ENCODE results near the gene NAA15. TPM values are rescaled to one million over a fixed set of nuclear protein-coding genes. Genes with fewer than 3 reads are reported as not detected.
"Not testable (repeated sequence)": the region's sequence is repeated elsewhere in the genome, so short reads cannot be mapped to it uniquely, and the experiment has no call there.

The NAA15 gene
- total RNA-seq, 1 experiment from 2014 or later = 56.6 TPM

DNA sequence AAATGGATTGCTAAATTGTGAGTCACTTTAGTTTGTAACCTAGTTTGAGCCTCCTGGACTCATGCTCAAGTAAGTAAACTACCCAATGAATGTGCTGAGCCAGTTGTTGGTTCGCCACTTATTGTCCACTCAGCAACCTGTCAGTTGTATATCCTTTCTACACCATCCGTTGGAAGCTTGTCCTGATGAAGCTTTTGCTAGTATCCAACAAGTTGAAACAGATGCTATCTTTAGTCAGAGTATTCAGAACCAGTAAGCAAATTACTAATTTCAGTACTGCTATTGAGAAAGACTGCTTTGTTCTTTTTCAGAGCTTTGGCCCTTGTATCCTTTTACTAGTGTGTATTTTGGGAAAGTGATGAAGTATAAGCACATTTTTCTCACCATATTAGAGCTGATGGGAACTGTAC lies 4.3 kb upstream of the NAA15 start:
- no peak for DNase-seq (ENCODE audit: low spot score)

DNA sequence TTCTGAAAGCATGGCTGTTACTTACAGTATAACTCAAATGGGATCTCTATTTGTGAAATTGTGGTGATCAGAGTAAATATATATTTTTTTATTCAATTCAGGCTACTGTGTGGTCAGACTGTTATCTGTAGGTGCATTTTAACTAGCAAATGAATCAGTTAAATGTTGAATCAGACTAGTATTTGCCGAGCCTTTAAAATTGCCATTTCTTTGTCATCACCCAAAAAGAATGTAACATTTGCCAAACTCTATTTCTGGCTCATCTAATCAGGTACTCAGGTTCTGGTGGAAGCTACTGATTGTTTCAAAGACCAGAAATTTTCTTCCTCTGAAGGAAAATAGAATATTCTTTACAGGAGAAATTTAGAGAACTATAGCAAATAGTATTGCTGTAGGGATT lies 1.8 kb upstream of the NAA15 start:
- peak; percentile 25 for DNase-seq (ENCODE audit: low spot score)

DNA sequence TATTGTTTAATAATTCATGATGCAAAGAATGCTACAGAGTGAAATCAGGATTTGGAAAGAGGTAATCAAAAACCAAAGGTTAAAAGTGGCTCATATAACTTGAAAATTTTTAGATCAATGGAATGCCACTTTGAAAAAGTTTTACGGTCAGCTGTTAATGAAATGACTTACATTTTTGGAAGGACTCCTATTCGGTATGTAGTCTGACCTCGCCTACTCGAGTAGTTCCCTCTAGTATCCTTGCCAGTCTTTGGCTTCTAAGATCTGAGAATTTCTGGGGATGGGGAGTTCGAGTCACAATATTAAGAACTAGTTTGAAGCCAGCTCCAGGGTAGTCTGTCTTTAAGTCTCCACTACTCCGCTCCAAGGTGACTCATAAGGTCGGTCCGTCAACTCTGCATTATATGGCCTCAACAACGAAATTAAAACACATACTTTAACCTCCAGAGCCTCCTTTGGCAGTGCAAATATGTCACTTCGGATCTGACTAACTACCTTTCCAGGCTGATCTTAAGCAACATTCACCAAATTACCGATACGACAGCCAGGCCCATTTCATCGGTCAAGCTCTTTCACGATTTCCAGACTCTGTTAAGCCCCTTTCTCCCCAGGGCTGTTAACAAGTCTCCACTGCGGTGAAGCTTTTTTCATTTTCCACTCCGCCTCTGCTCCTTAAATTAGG lies 733 bp upstream of the NAA15 start:
- DNase-seq (ENCODE audit: low spot score) = peak; percentile 44

DNA sequence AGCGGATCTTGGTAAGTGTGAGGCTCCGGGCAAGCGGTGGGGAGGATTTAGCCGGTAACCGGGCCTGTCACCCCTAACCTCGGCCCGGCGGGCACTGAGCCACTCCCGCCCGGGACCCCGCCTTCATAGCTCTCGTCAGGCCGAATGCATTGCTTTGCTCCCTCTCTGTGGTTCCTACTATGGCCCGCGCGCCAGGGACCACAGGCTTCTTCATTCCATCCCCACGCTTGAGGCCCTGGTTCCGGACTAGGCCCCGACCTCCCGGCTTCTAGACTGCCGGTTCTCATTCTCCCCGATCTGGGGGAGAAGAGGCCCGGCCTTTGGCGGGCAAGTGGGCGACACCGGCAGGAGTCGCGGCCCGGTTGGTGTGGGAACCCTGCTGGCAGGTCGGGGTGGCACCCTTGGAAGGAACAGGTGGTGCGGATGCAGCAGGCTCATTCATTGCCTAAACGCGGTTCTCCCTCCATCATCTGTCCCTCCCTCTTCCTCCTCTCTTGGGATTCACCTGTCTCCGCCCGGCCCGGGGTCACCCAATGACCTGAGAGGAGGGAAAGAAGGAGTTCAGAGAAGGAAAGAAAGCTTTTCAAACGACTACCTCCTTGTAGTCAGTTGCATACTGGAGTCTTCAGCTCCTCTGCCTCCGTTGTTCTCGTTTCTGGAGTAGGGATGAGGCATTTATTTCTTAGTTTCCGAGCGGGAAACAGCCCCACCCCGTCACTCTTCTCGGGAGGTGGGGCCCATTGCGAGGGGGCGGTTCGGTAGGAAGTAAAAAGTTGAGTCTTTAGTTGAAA lies 711 bp downstream of the NAA15 start, which contains the start of gene NDUFC1:
NDUFC1 (minus strand) TSS at position 657 of the 791 bp plus-strand sequence. CDS start 6,679 bp downstream, outside the sequence.
- peak; percentile 42 for DNase-seq (ENCODE audit: low spot score)

DNA sequence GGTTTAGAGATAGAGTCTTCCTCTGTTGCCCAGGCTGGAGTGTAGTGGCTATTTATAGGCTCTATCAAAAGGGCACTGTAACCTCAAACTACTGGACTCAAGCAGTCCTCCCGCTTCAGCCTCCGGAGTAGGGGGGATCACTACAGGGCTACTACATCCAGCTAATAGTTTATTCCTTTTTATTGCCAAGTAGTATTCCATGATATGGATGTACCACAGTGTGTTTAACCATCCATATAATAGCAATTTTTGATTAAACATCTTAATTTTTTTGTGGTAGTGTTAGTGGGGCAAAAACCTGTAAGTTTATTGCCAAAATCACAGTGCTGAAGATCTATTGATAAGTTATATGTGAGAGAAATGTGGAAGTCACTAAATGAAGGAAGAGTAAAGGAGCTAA lies 3.6 kb downstream of the NAA15 start:
- DNase-seq (ENCODE audit: low spot score) = no peak

DNA sequence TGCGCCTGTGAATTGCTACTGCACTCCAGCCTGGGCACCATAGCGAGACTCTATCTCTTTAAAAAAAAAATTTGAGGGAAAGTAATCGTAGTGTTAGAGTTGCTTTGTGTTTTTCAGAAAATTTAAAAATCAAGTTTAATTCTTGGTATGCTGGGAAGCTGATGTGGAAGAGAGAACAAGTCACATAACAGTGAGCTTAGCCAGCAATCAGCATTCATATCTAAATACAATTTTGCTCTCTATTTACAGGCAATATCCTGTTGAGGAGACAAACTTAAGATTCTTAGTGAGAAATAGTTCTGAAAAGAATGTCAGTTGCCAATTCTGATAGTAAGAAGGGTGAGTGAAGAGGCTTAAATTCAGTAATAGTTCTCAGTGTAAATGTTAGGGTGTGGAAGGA lies 10.6 kb downstream of the NAA15 start:
- DNase-seq (ENCODE audit: low spot score) = no peak

DNA sequence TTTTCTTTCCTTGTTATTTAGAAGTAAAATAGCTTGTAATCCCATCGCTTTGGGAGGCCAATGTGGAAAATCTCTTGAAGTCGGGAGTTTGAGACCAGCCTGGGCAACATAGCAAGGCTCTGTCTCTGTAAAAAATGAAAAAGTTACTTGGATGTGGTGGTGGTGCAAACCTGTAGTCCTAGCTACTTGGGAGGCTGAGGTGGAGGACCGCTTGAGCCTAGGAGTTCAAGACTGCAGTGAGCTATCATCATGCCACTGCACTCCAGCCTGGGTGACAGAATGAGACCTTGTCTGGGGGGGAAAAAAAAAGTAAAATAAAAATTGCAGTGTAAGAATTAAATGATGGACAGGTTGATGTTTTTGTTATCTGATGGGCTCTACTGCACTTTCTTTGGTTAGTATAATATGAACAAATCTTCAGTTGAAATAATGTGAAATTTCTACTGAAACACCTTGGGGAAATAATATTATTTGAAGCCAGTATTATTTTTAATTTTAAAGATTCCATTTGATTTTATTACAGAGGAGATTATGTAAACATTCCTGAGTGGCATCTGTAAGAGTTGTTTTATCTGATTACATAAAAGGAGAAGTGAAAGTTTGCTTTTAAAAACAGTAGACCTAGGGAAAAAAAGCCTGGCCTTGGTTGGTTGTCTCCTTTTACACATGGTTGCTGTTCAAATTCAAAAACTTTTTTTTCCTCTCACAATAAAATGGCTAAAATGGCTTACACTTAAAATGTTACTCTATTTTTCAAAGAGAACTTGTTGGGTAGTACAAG lies 11.4 kb downstream of the NAA15 start:
- DNase-seq (ENCODE audit: low spot score) = no peak

DNA sequence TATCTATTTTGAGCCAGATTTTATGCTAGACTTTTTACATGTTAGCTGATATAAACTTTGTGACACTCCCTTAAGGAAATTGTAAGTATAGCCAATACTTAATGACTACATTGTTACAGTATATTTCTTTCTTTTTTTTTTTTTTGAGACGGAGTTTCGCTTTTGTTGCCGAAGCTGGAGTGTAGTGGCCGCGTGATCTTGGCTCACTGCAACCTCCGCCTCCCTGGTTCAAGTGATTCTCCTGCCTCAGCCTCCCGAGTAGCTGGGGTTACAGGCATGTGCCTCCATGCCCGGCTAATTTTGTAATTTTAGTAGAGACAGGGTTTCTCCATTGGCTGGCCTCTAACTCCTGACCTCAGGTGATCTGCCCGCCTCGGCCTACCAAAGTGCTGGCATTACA lies 12.1 kb downstream of the NAA15 start:
- DNase-seq (ENCODE audit: low spot score) = not testable (repeated sequence)

DNA sequence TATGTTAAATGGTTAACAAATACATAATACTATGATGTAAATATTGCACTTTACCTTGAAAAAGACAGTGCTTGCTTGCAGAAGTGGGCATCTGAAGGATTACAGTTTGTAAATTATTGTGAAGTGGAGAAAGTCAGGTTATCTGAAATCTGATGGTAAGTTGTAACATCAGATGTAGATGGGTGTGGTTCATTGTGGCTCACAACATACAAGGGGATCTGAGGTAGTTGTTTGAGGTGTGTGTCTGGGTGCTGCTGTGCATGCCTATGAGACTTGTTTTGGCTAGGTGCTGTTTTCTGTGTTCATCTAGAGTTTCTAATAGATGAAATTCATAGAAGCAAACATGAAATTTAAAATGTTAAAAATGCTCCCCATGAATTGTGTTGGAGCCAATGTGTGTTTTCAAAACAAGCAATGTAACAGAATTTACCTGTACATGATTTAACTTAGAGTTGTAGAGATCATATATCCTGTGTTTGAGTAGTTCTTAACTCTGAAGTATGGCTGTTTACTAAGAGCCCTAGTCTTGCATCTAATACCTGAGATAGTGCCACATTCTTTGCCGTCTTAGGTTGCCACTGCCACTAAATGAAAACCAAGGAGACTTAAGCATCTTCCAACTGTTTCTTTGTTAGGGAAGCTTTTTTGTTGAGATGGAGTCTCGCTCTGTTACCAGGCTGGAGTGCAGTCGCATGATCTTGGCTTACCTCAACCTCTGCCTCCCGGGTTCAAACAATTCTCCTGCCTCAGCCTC lies 12.9 kb downstream of the NAA15 start:
- DNase-seq (ENCODE audit: low spot score) = no peak

DNA sequence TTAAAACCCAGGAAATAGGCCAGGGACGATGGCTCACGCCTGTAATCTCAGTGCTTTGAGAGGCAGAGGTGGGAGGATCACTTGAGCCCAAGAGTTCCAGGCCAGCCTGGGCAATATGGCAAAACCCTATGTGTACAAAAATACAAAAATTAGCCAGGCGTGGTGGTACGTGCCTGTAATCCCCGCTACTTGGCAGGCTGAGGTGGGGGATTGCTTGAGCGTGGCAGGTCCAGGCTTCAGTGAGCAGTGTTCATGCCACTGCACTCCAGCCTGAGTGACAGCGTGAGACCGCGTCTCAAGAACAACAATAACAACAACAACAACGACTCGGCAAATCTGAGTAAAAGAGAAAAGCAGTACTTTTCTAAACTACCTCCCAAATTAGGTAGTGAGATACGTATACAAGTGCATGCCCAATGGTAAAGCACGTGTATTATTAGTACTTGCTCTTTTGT lies 13.9 kb downstream of the NAA15 start:
- no peak for DNase-seq (ENCODE audit: low spot score)

DNA sequence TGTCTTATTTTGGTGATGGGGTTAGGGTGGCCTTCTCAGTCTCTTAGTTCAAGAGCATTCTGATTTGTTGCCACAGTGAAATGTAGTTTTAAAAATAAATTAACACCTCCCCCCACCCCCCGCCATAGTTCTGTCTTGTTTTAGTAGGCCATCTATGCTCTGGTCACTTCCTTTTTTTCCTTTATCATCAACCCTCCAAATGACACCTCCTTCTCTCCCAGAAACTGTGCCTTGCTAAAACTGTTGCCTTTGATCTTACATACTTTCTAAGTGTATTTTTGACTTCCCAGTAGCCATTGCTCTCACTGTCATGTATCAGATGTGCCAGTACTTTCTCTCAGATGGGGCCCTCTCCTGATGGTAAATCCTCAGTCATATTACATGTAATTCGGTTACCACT lies 15.4 kb downstream of the NAA15 start:
- DNase-seq (ENCODE audit: low spot score) = no peak

DNA sequence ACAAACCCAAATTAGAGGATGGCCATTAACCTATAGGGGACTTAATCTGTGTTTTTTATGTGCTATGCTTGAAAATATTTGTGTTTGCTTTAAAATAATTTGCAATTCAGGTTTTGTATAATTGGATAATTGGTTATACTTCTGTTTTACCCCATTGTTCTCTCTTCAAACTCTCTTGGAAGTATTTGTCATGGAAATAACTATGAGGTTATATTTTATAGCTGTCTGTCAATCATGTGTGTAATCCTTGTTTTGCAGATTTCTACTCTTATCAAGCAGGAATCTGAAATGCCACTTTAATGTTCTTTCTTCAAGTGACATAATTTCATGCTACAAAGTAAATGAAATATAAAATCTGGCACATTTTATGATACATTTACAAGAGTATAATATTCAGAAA lies 16.3 kb downstream of the NAA15 start:
- DNase-seq (ENCODE audit: low spot score) = no peak

DNA sequence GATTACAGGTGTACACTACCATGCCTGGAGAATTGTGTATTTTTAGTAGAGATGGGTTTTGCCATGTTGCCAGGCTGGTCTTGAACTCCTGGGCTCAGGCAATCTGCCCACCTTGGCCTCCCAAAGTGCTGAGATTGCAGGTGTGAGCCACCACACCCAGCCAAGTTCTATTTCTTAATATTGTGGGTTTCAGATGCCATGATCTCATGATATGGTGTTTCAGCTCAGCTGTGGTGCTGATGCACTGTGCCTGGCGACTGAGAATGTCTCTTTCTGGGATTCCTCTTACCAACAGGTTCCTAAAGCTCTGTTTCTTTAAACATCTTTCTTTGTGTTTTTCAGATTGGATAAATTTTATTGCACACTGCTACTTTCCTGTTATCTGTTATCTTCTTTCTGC lies 18.3 kb downstream of the NAA15 start:
- DNase-seq (ENCODE audit: low spot score) = no peak

DNA sequence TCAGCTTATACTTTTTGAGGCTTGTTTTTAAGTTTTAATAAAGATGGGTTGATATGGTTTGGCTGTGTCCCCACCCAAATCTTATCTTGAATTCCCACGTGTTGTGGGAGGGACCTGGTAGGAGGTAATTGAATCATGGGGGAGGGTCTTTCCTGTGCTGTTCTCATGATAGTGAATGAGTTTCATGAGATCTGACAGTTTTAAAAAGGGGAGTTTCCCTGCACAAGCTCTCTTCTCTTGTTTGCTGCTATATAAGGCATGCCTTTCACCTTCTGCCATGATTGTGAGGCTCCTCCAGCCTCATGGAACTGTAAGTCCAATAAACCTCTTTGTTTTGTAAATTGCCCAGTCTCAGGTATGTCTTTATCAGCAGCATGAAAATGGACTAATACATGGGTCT lies 20.8 kb downstream of the NAA15 start:
- DNase-seq (ENCODE audit: low spot score) = not testable (repeated sequence)

DNA sequence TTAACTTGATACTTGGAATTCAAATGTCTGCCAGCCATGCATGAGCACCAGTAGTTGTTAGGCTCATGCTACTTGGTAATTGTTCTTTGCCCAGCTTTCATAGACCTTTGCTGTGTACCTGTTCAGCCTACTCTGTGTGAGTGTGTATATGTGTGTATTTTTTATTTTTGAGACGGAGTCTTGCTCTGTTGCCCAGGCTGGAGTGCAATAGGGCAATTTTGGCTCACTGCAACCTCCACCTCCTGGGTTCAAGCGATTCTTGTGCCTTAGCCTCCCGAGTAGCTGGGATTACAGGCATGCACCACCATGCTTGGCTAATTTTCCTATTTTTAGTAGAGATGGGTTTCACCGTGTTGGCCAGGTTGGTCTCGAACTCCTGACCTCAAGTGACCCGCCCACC lies 21.2 kb downstream of the NAA15 start:
- not testable (repeated sequence) for DNase-seq (ENCODE audit: low spot score)

DNA sequence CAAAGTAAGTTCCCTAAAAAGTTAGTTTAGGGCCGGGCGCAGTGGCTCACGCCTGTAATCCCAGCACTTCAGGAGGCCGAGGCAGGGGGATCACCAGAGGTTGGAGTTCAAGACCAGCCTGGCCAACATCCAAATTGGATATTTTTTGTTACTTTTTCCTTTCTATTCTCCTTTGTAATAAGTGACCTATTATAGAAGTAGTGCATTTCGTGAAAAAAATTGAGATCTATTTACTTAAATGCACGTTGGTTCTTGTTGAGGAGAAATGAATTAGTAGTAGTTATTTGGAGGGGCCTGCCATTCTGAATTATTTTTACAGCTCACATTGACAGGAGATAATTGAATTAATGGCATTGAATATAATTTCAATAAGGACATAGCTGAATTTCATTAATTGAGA lies 23.3 kb downstream of the NAA15 start:
- no peak for DNase-seq (ENCODE audit: low spot score)

DNA sequence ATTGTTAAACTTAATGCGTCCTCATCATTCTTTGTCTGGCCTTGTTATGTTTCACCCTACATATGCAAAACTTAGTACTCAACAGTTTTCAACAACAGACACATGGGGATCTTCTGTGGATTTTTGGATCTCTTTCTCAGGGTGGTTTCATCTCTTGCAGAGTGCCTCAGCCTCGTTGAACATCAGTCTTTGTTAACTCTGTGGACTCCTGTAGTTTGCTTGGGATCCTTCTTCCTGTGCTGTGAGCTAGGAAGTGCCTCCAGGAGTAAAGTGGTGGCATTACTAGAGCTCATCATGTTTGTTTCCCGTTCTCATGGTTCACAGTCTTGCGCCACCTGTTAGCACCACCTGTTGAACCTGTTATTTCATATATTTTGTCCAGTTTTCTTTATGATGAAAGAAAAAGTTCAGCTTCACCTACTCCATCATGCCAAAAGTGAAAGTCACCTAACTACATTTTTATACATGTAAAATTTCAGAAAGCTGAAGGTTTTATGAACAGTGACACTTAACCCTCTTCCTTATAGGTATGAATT lies 28.4 kb downstream of the NAA15 start:
- DNase-seq (ENCODE audit: low spot score) = no peak

DNA sequence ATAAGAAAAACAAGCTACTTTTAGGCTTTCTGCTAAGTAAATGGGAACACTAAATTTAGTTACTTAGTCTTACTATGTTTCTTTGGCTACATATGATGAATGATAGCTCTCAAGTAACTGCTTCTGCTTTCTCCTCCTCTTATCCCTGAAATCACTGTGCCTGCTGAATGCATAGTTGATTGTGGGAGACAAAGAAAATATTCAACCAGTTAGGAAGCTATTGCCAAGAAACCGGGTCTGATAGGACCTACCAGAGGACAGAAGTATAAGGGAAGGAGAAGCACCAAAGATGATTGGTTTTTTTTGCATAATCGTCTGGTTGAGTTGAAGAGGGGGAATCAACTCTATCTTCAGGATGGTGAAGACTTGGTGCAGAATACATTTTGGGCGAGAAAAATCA lies 29.0 kb downstream of the NAA15 start:
- DNase-seq (ENCODE audit: low spot score) = no peak

DNA sequence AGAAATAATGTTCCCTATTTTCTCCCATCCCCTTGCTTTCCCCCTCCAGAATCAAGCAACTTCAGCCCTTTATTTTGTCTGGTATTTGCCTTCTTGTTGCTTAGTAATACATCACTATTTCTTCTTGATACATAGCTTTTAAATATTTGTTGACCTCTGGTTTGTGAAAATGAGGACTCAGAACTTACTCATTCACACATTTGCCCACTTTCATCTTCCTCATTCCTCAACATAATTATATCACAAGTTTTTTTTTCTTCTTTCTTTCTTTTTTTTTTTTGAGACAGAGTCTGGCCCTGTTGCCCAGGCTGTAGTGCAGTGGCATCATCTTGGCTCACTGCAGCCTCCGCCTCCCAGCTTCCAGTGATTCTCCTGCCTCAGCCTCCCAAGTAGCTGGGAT lies 29.9 kb downstream of the NAA15 start:
- no peak for DNase-seq (ENCODE audit: low spot score)

DNA sequence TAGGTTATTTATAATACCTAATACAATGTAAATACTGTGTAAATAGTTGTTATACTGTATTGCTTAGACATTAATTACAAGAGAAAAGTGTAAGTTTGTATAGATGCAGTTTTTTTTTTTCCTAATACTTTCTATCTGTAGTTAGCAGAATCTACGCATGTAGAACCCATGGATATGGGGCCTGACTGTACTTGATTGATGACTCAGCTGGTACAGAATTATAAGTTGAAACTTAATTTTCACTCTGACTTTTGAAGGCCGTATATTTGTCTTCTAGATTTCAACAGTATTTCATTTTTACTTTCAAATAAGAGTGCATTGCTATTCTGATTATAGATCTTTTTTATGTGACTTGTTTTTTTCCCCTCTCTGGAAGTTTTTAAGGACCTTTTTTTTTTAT lies 31.7 kb downstream of the NAA15 start:
- no peak for DNase-seq (ENCODE audit: low spot score)

DNA sequence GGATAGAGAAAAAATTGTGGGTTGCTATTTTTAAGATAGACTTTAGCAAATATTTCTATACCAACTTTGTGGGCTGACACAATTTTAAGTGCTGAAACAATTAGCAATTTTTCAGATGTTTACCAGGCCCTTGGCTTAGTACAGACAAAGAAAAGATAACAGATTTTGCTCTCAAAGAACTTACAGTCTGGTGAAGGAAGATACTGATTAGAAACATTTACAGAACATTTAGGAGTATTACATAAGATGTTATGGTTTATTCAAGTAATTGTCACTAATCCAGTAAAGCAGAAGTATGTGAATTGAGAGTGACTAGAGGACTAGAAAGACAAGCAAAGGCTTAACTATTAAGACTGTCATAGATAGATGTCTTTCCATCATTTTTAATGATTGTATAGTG lies 36.3 kb downstream of the NAA15 start:
- no peak for DNase-seq (ENCODE audit: low spot score)
